ENCODE measurements around the gene AFM. TPM values are rescaled to one million over a fixed set of nuclear protein-coding genes. Genes with fewer than 3 reads are reported as not detected.

Gene AFM
- total and polyA plus RNA-seq, 2 of the 13 experiments (the other 11 are each of a cell fraction or from before 2014, with no cell fraction given), result 0.13 to 1.8 TPM

- TF ChIP-seq MLXIP (CRISPR knock-in tag; IDR thresholded peaks at IDR 0.05; ENCODE audit: borderline replicate concordance) (no peak), MLLT10 (CRISPR knock-in tag; IDR thresholded peaks at IDR 0.05) (peak; percentile 21; the same call in 1 of the 2 replicates), IRF2 (CRISPR knock-in tag; IDR thresholded peaks at IDR 0.05) (0 out of 2 replicates have a peak, but pooled peaks have one; percentile 5), MED1 (CRISPR knock-in tag; IDR thresholded peaks at IDR 0.05) (peak; percentile 34; the same call in 1 of the 2 replicates), AFF4 (CRISPR knock-in tag; IDR thresholded peaks at IDR 0.05) (peak; percentile 94), STAT6 (CRISPR knock-in tag; IDR thresholded peaks at IDR 0.05; ENCODE audit: borderline replicate concordance) (0 out of 2 replicates have a peak, but pooled peaks have one; percentile 6), SSRP1 (CRISPR knock-in tag; IDR thresholded peaks at IDR 0.05) (peak; percentile 94), BHLHE40 (IDR thresholded peaks at IDR 0.05; ENCODE audit: low read length) (no peak), BCL6 (CRISPR knock-in tag; IDR thresholded peaks at IDR 0.05) (peak; percentile 9; the same call in 1 of the 2 replicates), YY1 (IDR thresholded peaks at IDR 0.05; ENCODE audit: insufficient read depth, insufficient replicate concordance, low read depth, low read length) (peak; percentile 62), CEBPZ (IDR thresholded peaks at IDR 0.05; ENCODE audit: low read length) (no peak), BATF2 (CRISPR knock-in tag; IDR thresholded peaks at IDR 0.05) (no peak), SIN3A (IDR thresholded peaks at IDR 0.05; ENCODE audit: borderline replicate concordance, low read depth, low read length) (0 out of 2 replicates have a peak, but pooled peaks have one; percentile 31), MBD4 (IDR thresholded peaks at IDR 0.05; ENCODE audit: borderline replicate concordance, low read length) (peak; percentile 99)
These were observed 44.6 kb upstream of the AFM start (continued) for GRCh38 chr4:73436674-73437557.
